AML-193 (cell line): ENCODE measurements around the gene SLC7A14.

Source experiments
- DNase-seq, 2 experiments: peaks; one replicate each; lab custom pipeline; 2025; lab: John Stamatoyannopoulos, UW

Gene SLC7A14

DNA sequence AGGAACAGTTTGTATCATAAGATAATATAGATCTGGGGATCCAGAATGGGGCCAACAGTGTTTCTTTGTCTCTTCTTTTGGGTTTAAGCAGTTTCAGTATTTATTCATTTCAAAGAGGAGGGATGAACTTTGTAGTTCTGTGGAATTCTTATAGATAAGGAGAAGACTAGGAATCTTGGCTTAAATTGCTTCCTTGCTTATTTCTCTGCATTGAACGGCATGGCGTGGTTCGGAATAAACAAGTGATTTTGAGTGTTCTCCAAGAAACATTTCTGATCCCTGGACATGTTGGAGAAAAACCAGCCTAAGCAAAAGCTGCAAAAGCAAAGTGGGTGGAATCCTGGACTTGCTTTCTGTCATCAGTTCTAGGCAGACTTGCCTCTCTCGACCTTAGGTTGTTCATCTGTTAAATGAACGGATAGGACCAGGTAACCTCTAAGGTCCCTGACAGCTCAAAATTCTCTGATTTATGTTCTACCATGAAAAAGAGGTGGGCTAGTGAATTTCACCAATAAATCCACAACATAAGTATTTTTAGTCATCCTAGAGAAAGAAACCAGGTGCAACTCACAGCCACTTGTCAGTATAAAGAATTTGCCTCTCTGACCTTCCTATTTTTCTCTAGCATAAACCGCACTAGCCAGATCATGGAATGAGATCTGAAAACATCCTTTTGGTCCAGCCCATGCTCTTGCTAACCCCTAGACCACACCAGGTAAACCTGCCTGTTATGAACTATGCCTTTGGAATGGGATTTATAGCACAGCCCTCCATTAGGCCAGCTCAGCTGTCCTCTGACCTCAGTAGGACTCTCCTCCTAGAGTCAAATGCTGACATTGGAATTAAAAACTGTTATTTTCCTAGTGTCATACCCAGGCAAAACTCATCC lies 88.4 kb downstream of the SLC7A14 start:
- DNase-seq, result no peak

DNA sequence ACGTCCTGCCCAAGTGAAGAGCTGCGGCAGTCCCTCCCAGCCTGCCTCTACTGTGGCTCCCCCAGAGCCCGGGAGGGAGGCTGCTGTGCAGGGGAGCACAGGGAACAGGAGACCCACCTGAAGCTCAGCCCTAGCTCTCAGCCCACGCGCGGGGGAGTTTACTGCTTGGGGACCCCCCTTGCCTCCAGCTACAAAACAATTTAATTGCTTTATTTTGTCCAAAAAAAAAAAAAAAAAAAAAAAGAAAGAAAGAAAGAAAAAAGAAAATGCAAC lies 89.1 kb downstream of the SLC7A14 start:
- DNase-seq, result no peak

DNA sequence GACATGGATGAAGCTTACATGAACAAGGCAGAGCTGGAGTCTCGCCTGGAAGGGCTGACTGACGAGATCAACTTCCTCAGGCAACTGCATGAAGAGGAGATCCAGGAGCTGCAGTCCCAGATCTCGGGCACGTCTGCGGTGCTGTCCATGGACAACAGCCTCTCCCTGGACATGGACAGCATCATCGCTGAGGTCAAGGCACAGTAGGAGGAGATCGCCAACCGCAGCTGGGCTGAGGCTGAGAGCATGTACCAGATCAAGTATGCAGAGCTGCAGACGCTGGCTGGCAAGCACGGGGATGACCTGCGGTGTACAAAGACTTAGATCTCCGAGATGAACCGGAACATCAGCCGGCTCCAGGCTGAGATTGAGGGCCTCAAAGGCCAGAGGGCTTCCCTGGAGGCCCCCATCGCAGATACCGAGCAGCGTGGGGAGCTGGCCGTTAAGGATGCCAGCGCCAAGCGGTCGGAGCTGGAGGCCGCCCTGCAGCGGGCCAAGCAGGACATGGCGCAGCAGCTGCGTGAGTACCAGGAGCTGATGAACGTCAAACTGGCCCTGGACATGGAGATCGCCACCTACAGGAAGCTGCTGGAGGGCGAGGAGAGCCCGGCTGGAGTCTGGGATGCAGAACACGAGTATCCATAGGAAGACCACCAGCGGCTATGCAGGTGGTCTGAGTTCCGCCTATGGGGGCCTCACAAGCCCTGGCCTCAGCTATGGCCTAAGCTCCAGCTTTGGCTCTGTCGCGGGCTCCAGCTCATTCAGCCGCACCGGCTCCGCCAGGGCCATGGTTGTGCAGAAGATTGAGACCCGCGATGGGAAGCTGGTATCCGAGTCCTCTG lies 89.6 kb downstream of the SLC7A14 start:
- no peak for DNase-seq

DNA sequence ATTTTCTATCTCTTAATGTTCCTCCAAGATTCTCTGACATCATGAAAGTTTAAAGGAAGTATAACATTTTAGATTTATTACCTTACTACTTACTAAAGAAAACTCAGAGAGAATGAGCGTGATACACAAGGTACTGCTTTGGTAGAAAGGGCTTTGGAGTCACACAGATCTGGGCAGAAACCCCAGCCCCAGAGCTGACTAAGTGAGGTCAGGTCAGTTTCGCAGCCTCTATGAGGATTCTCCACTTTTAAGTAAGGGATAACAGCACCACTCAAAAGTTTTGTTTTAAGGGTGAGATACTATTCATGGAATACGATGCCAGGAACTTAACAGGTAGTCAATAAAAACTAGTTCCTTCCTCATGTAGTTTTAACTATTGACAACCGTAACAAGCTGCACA lies 91.1 kb downstream of the SLC7A14 start:
- no peak for DNase-seq

DNA sequence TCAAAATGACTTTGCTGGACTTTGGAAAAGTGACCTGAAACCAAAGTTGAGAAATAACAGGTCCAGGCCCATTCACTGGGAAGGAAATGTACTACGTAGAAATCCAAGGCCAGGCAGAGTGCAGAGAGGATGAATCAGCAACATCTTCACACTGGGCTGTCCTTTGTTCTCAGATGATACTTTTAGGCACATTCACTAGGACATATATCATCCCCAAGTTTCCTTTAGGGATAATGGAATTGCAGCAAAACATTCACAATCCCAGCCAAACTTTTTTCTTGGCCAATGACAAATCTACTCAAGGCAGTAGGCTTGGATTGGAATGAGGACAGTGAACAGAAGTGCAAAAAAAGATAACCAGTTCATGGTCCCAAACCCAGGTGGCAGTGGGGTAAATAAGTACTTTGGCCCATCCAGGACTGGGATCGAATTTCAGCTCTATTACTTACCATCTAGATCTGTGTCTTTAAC lies 92.1 kb downstream of the SLC7A14 start:
- DNase-seq, result no peak

DNA sequence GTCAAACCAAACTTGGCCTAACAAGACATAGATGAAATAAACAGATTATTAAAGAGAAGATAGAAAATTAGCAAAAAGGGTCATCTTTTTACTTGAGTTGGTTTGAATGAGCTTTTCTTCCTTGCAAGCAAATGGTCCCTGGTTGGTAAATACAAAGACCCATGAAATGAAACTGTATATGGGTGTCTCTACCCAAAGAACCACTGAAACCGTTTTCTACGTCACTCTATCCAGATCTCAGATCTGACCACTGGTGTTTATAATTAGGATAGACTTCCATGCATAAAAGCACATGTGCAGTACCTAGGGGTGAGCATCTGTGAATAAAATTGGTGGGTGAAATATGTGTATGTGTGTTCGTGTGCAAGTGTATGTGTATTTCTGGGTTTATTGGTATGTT lies 94.0 kb downstream of the SLC7A14 start:
- DNase-seq, result no peak

DNA sequence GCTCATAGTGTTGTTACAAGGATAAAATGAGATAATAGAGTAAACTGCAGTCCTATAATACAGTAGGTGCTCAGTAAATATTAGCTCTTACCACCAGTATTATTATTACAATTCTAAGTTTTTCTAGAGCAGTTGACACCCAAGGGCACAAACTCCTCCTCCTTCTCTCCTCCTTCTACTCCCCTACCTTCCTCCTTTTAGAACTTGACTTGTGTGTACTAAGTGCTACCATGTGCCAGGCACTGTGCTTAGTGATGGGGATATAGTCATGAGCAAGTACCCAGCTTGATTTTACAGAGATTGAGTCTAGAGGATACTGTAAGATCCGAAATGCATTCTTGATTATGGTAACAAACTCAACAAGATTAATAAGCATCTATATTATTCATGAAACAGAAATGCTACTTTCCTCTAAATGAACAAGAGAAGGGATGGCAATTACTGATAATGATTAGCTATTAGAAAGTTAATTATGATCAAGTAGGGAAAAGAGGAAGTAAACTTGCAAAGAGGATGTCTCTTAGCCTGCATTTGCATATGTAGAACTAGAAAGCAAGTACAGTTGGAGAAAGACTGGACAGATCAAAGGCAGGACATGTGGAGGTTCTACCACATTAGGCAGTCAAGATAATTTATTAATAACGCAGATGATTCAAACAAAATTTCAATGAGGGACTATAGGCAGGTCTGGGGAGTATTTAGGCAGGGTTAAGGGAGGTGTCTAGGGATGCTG lies 94.9 kb downstream of the SLC7A14 start:
- no peak for DNase-seq

DNA sequence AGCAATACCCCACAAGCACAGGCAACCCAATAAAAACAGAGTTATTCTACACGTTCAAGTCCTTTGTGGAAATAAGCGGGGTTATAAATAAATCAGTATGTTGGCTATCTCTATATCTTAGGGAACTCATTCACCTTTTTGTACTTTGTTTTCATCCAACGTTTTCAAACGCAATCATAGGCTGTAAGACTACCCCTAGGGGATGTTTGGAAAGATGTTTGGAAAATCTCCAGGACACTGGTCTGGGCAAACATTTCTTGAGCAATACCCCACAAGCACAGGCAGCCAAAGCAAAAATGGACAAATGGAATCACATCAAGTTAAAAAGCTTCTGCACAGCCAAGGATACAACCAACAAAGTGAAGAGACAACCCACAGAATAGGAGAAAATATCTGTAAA lies 97.1 kb downstream of the SLC7A14 start:
- DNase-seq, result no peak

DNA sequence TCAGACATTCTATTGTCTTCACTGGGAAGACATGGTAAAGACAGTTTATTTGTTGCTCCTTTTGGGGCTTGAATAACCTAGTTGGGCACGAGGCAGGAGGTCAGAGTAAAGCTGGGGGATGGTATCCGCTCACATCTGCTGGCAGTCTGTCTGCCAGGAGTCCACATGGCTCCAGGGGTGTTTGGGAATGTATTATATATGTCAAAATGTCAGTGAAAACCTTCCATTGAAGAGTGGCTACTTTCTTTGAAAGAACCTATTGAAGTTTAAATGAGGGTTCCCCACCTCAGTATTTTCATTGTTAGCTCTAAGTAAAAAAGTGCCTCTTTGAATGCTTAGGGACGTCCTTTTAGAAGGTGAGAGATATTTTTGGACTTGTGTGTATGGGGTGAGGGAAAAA lies 98.8 kb downstream of the SLC7A14 start:
- no peak for DNase-seq

DNA sequence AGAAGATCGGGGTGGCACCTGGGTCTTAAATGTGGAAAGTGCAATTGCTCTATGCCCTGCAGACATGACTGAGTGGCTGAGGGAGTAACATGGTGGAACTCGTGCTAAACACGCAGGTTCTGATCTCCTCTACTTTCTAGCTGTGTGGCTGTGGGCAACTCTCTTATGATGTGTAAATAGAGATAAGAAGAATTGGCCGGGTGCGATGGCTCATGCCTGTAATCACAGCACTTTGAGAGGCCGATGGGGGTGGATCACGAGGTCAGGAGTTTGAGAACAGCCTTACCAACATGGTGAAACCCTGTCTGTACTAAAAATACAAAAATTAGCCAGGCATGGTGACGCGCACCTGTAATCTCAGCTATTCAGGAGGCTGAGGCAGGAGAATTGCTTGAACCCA lies 99.5 kb downstream of the SLC7A14 start:
- no peak for DNase-seq

DNA sequence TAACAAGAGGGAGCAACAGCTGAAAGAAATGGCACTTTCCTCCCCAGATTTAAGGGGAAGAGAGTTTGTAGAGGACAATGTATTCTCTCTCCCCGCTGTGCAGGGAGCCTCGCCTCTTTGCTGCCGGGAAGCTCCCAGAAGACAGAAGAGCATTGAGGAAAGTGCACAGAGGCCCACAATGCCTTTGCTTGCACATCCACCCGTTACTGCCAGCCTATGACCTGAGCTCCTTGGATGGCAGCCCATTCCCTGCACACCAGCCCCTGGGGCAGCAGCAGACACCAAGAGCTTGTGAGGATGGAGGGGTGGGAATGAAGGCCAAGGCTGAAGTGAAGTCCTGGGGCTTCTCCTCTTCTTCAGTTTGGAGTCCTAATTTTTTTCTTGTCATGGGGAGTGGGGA lies 100.2 kb downstream of the SLC7A14 start:
- DNase-seq, result no peak

DNA sequence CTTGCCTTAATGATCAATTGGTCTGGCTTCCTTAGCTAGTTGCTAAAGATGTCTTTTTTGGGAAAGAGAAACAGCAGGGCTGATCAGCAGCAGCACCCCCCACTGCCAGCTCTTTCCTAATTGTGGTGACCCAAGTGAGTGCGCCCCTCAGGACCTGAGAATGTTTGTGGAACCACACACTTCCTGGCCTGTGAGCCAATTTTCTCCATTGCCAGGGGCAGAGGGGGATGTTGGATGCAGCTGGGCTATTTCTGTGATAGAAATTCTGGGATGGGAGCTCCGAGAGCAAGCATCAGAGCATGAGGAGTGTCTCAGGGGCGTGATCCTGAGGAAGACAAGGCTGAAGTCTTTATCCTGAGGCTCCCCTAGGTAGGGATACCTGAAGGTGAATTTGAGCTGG lies 100.6 kb downstream of the SLC7A14 start:
- no peak for DNase-seq

DNA sequence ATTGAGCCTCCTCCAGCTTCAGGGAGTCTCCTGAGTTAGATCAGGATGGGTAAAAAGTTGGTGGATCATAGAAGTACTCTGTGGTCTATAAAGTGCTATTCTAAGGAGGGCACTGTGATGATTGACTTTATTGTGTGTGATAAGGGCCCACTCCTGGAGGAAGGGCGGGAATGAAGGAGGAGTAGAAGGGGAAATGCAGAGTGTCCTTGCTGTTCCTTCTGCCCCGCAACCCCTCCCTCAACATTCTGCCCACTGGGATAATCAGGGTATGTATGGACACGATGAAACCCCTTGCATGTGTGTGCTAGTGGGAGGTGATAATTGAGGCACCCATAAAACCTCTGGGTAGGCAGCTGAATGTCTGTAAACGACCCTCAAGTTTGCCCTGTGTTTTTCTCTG lies 101.0 kb downstream of the SLC7A14 start:
- DNase-seq, result no peak

DNA sequence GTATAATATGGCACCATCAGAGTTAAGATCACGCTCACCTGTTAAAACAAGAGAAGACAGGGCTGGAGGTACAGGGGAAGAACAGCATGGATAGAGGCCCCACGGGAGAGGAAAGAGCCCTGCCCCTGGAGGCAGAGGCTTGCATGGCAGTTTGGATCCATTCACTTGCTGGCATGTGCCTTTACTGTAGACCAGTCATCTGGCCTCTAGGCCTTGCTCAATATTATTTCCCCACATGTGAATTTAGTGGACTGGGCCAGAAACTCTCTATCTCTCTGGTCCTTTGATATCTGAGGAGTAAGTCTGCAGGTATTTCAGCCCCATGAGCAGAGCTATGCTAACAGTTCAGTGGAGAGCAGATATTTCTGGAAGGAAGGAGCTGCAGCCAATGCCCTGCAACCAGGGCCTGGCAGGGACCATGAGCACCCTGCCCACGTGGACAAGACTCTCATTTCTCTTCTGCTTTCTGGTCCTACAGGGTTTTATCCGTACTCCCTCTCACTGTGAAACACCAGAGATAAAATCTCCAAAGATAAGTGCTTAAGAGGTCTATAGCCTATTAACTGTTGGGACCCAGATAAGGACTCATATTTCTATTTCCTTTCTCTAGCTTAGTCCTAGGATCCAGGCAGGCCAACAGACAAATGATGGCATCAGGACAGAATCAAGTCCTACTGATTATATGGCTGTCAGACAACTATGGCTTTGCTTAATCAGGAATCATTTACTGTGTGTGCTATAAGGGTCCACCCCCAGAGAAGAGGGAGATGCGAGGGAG lies 102.2 kb downstream of the SLC7A14 start:
- no peak for DNase-seq

DNA sequence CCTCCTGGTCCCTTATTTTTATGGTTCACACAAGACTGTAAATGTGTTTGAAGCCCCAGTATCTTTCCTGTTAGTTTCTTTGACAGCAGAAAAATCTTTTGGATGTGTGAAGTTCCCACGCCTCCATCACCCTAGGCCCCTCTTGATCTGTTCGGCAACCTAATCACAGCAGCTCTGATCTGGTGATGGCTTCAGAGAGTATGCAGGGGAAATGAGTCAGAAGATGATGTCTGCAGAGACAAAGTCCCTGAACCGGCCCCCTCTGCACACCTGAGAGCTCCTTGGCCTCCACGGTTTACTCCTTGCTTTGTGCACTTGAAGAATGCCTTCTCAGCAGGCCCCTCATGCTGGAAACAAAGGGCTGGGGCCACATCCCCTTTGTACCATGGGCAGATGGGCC lies 103.7 kb downstream of the SLC7A14 start:
- DNase-seq, result no peak

DNA sequence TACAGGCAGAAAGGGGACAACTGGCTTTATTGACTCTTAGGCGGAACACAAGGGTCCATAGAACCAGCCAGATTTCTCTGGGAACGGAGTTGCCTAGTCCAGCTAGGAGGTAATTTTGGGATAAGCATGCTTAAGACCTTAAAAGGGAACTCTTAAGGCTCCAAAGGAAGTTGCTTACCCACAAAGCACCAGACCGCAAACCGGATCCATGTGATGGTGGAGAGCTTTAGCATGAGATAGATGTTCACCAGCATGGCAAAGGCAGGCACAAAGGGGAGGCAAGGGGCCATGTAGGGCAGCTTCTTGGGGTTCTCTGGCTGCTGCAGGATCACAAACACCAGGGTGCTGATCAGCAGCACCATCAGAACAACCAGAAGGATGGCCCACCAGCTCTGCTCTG lies 105.8 kb downstream of the SLC7A14 start:
- DNase-seq, result no peak

DNA sequence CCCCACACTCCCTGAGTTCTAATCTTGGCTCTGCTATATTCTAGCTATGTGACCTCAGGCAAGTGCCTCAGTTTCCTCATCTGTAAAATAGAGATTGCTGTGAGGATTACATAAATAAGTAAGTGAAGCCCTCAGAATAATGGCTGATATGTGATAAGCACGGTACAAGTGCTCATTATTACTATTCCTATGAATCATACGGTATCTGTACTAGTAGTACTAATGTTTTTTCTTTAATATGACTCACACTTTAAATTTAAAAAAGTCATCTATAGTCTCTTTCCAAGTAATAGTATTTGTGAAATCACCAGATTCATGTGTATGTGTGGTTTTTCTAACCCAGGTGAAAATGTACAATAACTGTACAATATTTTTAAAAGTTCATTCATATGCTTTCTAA lies 108.5 kb downstream of the SLC7A14 start:
- no peak for DNase-seq

DNA sequence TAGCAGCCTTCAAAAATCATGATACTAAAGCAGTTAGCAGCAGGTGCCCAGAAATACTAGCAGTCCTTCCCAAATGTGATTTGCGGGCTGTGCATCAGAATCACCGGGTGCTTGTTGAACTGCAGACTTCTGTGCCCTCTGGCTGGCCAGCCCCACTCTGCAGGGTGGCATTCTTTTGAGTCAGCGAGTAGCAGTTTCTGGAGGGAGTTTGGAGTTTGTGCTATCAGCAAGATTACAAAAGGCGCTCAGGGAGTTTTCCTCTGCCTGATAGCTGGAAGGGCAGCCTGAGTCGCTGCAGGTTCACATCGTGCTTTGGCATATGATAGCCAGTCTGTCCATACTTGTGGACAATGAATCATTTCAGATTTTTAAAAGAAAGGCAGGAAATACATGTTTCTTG lies 109.6 kb downstream of the SLC7A14 start:
- no peak for DNase-seq

DNA sequence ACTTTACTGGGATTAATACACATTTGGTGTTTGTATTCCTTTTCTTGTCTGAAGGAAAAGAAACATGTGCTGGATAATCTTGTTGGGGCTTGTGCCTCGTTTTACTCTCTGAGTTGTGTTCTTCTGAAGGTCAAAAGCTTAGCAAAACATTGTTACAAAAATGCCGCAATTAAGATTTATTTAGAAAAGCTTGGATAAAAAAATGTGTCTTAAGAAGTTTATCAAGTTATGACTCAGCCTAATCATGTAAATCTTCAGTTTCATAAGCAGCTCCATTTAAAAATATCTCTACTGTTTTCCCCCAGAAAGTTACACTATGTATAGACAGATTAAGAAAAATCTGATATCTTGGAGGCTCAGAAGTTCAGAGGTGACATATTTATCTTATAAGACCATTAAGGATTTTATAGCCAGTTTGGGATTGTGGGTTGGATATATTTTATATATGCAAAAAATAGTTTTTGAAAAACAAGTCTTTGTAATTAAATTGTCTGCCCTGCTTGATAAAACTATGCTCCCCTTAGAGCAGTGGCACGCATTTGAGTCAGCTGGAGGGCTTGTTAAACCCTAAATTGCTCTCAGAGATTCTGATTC lies 110.7 kb downstream of the SLC7A14 start:
- no peak for DNase-seq

DNA sequence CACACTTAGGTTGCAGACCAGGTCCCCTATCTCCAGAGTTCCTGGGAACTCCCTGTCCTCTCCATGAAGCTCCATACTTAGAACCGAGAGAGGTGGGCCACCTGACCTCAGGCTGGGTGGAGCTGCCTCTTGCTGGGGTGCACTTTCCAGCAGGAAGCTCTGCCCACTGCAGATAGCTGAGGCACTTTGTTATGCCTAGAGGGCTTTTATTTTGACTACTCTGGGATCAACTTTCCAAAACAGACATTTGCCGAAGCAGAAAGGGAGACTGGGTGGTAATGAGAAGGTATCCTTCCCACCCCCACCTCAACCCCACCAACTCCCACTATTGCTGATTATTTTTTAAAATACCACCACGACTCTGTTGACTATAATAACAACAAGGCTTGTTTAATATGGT lies 112.5 kb downstream of the SLC7A14 start:
- DNase-seq, result no peak

DNA sequence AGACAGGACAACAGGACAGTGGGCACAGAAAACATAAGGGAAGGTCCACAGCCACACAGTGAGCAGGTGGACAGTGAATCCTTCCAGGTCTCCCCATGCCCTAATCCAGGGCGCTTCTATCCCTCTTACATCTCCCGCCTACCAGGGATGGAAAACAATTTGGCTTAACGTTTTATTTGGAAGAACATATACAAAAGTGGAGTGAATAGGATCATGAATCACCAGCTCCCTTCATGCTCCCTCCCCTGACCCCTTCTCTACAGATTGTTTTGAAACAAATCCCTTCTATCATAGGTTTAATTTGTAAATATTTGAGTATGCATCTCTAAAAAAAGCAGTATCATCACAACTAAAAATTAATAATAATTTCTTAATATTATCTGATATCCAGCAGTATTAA lies 114.7 kb downstream of the SLC7A14 start:
- DNase-seq, result no peak
